ENCODE measurements around the gene UFSP2.

UFSP2 gene

DNA sequence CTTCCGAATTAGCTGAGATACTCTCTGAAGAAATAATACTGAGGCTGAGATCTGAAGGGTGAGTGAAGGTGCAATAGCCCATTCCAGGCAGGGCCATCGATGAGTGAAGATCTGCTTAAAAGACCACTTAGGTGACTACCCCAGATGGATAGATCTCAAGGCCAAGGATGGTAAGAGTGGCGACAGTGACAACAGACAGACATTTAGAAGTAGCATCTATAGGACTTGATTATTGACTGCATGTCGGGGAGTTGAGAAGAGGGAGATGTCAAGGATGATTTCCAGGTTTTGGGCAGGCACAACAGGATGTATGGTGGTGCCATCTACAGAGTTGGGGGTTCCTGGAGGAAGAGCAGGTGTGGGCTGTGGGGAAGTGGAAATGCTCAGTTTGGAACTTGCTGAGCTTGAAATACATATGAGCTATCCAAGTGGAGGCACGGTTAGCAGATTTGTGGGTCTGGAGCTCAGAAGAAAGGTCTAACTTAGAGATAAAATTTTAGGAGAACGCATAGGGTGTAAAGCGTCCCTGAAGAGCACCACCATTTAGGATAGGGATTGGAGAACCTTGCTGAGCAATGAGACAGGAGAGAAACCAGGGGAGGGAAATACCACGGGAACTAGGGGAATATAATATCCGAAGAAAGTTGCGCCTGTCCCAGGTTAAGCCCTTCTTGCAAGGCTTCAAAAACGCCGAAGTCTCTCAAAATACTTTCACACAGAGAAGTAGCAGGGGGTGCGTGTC, 688 bp downstream of the UFSP2 start:
- no peak for DNase-seq

DNA sequence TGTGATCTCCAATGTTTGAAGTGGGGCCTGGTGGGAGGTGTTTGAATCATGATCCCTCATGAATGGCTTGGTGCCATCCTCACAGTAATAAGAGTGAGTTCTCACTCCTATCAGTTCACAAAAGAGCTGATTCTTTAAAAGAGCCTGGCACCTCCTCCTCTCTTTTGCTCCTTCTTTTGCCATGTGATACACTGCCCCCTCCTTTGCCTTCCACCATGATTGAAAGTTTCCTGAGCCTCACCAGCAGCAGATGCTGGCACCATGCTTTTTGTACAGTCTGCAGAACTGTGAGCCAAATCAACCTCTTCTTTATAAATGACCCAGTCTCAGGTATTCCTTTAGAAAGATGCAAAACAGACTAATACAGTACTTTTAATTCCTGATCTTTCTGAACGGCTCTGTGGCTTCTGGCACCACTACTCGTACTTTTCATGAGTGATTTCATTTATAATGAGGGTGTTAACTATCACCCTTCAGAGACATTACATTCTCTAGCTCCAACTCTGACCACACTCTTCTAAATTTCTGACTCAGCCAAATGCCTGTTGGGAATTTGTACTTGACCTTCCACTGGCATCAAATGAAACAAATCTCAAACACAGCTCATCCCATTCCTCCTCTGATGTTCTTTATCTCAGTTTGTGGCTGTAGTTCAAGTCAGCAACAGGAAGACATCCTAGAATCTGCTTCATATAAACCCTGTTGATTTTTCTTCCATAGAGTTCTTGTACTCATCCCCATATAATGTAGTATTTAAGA, 4.2 kb downstream of the UFSP2 start:
- peak; percentile 51 for DNase-seq

DNA sequence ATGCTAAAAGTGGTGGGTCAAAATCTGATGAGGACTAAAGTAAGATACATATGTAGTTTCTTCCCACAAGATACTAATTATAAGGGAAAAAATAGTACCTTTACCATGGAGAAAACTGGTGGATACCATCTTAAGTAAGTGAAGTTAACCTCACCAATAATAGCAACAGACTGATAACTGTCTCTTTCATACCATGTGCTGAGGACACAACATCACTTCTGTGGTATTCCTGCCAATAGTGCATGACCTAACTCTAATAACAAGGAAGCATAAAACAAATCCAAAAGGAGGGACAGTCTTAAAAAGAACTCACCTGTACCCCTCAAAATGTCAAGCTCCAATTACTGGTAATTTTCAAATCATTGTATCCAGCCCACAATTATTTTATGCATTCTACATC, 8.8 kb downstream of the UFSP2 start:
- no peak for DNase-seq

DNA sequence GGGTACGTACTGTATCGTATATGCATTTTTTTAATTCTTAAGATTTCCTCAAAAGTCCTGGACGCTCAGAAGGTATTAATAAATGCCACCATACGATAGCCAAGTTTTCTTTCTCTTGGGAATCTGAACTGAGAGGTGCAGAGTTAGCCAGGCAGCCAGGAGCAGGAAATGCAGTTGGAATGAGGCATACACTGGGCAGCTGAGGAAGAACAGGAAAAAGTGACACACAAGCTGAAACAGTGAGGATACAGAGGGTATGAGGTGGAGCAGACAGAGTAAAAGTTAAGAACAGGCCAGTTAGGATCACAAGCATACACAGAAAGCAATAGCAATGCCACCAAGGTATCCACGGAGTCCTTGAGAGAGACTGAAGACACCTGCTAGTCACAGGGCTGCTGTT, 13.4 kb downstream of the UFSP2 start:
- no peak for DNase-seq

DNA sequence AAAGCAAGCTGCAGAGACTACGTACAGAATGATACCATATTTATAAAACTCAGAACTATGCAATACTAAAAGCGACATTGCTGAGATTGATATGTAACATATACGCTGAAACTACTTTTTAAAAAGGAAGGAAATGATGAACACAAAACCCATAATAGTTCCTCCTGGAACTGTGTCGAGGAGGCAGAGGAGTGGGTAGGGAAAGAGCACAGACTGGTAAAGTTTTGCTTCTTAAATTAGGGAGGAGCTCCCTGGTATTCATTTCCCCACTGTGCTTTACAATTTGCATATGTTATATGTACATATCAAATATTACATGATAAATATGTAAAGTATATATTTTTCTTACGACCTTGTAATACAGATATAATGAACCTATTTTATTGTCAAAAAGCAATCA, 13.9 kb downstream of the UFSP2 start:
- DNase-seq = no peak

DNA sequence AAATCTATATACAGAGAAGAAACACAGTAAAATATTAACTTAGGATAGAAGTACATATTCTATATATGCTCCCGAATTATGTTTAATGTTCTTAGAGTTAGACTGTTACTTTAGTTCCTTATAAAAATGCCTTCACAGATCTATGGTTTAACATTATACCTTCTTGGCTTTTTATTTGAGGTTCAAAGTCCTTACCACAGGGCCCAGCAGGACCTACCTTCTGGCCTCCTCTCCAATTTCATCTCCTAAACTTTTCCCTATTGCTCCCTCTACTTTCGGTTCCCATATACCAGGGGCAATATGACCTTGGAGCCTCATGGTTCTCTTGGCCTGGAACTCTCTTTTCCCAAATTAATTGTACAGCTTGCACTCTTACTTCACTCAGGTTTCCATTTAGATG, 17.3 kb downstream of the UFSP2 start:
- DNase-seq = no peak

DNA sequence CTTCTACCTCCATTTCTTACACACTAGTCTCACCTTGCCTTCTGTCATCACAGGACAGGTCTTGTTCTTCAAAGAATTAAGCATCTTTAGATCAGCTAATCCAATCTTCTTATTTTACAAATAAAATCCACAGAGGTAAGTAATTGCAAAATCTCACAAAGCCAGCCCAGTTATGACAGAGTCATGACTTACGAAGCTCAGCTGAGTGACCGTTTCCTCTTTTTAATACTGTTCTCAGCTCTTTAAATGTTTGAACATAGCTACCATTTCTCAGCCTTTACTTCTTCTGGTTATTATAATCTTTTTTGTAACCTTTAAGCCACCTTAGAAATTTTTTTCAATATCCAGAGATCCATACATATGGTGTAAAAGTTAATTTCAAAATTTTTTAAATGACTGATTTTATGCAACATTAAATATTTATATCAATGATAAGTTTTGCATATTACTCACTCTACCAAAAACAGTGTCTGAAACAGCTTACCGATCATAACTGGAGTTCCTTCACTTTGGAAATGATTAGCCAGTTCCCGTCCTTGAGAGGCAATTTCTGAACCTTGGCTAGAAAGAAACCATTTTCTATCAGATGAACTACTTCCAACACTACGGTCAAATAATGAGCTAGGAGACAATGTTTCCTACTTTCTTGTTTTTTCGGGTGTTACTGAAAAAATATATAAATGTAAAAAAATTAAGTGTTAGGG, 20.3 kb downstream of the UFSP2 start:
- DNase-seq = no peak

DNA sequence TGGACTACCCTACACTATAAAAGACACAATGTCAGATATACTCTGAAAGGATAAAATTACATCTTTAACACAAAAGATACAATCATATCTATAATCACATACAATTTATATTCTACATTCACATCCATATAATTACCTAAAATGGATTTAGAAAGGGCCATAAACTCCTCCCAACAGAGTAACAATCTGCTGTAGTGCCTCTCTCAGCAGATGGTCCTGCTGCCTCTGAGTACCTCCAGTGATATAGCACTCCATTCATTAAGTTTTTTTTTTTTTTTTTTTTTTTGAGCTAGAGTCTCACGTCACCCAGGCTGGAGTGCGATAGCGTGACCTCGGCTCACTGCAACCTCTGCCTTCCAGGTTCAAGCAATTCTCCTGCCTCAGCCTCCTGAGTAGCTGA, 21.7 kb downstream of the UFSP2 start:
- no peak for DNase-seq

DNA sequence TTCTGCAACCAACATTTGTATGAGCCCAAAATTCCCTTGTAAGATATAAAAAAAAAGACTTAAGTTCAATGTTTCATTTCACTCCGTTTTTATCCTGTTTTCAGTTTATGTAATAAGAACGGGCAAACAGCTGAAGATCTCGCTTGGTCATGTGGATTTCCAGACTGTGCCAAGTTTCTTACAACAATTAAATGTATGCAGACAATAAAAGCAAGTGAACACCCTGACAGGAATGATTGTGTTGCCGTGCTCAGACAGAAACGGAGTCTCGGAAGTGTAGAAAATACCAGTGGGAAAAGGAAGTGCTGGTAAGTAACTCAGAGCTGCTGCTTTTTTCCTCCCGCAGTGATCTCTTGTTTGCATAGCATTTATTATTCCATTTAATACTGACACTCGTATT, 26.3 kb downstream of the UFSP2 start:
- DNase-seq = no peak

DNA sequence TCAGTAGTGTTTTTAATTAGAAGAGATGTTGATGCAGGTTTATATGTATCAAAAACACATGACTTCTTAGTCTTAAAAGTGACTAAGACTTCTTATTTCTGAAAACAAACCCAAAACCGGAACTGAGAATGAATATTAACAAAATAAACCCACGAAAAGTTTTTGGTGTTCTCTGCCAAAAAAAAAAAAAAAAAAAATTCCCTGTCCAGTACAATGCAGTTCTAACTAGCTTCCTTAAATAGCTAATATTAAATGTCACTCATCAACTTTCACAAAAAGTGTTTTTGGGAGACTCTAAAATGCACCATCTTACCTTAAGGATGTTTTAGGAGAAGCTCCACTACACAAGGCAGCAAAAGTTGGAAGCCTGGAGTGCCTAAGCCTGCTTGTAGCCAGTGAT, 27.1 kb downstream of the UFSP2 start:
- DNase-seq = no peak

DNA sequence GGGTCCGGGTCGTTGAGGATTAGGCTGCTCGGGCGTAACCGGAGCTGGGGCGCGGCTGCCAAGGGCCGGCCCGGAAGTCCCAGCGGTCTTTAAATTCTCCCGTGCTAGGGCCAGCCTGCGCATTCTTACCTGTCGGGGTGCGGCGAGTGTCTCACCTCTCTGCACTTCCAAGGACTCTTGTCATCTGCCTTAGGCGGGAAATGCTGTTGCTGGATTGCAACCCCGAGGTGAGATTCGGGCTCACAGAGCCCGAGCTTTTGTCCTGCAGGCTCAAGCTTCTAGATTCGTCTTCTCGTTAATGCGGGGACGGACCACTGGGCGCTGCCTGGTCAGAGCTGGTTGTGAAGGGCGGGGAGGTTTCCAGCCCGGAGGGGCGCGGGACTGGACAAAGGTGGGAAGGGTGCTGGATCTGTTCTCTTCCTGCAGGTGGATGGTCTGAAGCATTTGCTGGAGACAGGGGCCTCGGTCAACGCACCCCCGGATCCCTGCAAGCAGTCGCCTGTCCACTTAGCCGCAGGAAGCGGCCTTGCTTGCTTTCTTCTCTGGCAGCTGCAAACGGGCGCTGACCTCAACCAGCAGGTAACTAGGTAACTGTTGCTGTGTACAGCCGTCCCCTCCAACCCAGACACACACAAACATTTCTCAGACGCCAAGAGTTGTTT, 28.9 kb downstream of the UFSP2 start, which contains the start of gene ANKRD37:
ANKRD37 (plus strand) TSS at position 118 of the 662 bp plus-strand sequence; CDS start at position 201, 83 bp downstream.
- no peak for DNase-seq

DNA sequence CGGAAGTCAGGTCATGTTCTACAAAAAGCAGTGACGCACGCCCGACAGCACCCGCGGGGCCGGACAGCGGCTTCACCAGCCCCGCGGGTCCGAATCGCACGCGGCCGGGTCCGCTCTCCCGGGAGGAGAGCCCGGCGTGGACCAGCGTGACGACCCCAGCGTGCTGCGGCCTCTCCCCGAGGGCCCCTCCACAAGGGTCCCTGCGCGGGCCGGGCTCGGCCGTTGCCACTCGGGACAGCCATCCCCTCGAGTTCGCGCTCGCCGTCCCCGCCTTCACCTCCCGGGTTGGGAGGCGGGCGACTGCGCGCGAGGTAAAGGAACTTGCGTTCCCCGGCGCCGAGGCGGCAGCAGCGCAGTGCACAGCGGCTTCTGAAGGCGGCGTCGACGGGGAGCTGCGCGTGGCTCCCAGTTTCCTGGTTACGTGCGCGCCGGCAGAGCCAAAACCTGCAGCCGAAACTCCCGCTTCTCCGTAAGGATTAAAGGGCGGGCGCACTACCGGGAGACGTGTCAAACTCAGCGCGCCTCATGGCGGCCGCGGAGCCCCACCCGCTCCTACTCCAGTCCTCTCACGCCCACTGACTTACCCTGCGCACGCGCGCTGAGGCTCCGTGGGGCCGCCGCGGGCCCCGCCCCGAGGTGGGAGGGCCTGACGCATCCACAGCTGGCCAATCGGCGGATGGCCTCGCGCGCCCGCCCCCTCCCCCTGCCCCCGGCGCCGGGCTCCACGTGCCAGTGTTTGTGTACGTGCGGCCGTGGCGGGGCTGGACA, 29.6 kb downstream of the UFSP2 start:
- DNase-seq = peak; percentile 98

DNA sequence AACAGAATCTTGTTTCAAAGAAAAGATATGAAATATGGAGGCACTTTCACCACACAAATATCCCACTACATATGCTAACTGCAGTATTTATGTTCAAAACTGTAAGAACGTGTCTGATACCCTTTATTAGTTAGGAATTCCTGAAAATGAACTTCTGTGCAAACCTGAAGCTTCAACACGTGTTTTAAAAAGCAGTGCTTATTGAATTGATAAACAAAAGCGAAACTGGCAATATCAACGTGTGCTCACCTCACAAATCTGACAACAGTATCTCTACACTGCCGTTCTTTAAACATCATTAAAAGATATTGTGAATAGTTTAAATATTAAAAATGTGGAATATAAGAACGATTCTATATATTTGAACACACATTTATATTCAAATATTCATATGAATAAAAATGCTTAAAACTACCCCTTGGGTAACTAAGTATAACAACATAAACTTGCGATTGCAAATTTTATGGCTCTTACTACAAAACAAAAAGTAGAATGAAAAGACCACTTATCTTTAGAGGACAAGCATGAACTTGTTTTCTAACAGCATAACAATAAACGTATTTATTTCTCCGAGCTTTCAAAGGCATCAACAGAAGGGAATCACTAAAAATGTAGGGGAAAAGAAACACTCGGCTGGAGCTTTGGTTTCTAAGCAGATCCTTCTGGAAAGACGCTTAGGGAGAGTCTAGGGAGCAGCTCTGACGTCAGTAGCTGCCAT, 30.4 kb downstream of the UFSP2 start, which contains the start of gene LRP2BP:
LRP2BP (minus strand) TSS at position 687 of the 718 bp plus-strand sequence. CDS start 17,738 bp downstream, outside the sequence.
- peak; percentile 17 for DNase-seq

DNA sequence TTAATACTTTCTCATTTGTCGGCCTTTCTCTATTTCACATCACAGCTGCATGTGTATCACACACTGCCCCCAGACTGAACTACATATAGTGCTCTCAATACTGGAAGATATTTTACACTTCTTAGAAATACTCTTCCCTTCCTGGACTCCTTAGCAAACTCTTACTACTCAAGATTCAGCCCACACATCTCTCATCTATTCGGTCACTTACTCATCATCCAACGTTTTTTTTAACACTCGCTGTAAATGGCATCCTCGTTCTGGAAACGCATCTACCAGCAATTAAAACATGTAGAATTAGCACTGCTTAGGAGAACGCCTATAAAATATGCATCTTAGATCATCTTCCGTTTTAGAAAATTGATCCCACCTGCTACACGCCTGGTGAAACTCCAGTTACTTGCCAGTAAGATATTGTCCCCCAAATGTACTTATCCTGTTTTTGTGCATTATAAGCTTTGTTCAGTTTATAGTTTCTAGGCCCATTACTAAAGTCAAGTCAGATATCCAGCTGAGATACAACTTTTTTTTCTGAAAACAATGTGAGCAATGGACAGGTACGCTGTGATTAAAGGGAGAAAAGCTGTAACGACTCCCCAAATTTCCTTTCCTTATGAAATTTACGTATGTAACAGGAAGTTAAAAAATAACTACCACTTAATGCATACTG, 31.1 kb downstream of the UFSP2 start:
- DNase-seq = peak; percentile 45

DNA sequence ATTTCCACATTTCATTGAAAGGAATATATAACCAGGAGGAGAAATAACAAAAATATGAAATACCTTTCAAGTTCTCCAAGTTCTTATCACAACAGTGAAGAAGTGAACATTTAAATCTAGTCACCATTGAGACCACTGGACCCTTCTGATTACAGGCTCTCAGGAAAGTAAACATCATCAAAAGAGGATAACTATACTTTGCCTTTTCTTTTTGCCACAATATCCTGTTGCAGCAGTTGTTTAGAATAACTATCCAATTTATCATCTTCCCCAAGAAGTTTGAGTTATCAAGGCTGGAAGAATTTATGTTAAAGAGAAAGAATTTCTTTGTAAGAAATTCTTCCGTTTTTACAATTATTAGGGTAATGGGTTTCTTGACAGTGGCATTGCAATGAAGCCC, 33.6 kb downstream of the UFSP2 start:
- DNase-seq = no peak

DNA sequence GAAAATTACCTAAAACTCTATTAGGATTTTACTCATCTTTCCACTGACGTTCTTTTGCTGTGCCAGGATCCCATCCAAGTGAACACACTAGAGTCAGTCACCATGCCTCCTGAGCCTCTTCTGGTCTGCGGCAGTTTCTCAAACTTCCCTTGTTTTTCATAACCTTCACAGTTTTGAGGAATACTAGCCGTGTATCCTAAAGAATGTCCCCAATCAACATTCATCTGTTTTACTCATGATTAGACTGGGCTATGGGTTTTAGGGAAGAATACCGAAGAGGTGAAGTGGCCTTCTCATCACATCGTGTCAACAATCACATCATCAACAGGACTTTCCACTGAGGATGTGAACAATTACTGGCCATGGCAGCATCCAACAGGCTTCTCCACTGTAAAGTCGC, 34.8 kb downstream of the UFSP2 start:
- no peak for DNase-seq

DNA sequence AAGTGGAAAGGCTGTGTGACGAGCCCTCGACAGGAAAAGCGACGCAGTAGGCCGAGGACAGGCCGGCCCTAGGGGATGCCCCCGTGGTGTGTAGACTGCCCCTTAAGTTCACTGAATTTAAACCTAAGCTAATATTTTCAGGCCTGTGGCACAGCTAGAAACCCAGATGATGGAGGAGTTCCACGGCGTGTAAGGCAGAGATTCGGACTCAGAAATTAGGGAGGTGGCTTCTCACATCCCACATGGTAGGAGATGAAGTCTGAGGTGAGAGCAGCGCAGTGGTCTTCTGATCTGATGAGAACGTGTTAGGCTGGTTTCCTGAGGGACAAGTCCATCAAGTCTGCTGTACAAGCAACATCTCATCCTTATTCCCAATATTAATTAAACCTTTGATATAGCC, 37.8 kb downstream of the UFSP2 start:
- no peak for DNase-seq

DNA sequence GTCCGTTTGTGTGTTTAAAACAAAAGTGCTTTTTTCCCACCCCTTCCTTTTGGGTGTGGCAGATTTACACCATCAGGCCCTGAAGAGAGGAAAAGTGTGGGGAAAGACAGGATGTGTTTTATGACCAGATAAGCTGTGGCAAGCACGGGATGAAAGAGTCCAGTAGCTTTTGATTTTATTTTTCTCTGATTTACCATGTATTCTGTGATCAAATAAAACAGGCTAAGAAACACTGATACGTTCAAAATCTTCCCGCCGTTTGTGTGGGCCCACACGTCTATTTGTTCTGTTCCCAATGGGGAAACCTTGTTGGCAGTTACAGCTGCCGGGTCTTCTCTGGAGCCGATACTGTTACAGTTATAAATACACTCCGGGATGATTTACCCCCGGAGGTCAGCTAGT, 40.8 kb downstream of the UFSP2 start:
- DNase-seq = peak; percentile 4

DNA sequence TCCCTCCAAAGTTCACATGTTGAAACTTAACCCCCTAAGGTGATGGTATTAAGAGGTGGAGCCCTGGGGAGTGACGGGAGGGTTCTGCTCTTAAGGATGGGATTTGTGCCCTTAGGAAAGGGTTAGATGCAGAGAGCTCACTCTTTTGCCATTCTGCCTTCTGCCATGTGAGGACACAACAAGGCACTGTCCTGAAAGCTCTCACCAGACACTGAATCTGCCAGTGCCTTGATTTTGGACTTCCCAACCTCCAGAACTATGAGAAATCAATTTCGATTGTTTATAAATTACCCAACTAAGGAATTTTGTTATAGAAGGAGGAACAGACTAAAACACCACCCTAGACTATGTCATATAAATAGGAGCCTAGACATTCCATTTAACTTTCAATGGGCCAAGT, 41.7 kb downstream of the UFSP2 start:
- DNase-seq = no peak

DNA sequence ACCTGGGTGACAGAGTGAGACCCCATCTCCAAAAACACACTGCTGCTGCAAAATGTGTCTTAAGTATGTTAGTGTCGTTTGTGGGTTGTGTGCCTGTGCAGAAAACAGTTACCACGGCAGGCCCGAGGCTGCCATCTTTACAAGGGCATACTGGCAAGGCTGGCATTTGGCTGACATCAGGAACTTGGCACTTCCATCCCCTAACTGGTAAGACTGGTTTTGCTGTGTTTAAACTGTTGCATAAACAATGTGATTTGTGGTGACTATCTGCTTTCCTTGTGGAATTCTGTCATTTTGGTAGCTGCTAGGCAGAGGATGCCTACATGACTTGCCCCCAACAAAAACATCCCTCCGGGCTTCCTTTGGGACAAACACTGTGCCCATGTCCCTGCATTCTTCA, 42.3 kb downstream of the UFSP2 start:
- DNase-seq = no peak

DNA sequence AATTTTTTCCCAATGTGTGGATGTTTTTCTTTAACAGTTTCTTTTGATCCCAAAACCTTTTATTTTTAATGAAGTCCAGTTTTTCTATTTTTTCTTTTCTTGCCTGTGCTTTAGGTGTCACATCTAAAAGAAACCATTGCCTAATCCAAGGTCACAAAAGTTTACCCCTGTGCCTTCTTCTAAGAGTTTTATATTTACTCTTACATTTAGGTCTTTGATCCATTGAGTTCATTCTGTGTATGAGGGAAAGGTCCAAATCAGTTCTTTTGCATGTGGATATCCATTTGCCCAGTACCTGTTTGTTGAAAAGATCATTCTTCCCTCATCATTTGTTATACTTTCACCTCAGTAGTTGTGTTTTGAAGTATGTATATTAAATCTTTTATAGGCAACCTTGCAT, 43.0 kb downstream of the UFSP2 start:
- DNase-seq = no peak
